Brain microvascular endothelial cell (primary cell): ENCODE measurements around the gene SLC25A10.
"Not testable (repeated sequence)": the region's sequence is repeated elsewhere in the genome, so short reads cannot be mapped to it uniquely, and the experiment has no call there.

Source experiments
- DNase-seq: peaks from one replicate; pipeline ENCODE4 v3.0.0-alpha.2; 2020
- H3K27ac ChIP-seq: fragments of 250-450 bp; sonication (Bioruptor Pico); 2 replicates; pipeline ENCODE4 v1.5.1; 2020; ENCODE audit warnings: mild to moderate bottlenecking, moderate library complexity
- H3K27me3 ChIP-seq: fragments of 250-450 bp; sonication (Bioruptor Pico); replicated peaks from 2 replicates; pipeline ENCODE4 v1.5.1; 2020; ENCODE audit warnings: mild to moderate bottlenecking
- H3K36me3 ChIP-seq: fragments of 250-450 bp; sonication (Bioruptor Pico); replicated peaks from 2 replicates; pipeline ENCODE4 v1.5.1; 2020; ENCODE audit warnings: mild to moderate bottlenecking
- H3K4me3 ChIP-seq: 2 replicates; pipeline ENCODE4 v1.5.1; 2011; ENCODE audit warnings: low read depth, mild to moderate bottlenecking, control low read depth, low read length, moderate library complexity
- in situ Hi-C: cut with HindIII; loops from 2 replicates; pipeline ENCODE4 v1.10.0; 2017; ENCODE audit warnings: low sequenced_read_pairs, low pct_ligation_motif_present
- TF ChIP-seq, protein P1 (sequence below): IDR thresholded peaks from 2 replicates; pipeline ENCODE4 v1.5.1; 2011; ENCODE audit warnings: low read depth, mild to moderate bottlenecking, moderate library complexity, low read length, control low read depth, inconsistent platforms; ENCODE audit errors: missing control alignments

The SLC25A10 gene

DNA sequence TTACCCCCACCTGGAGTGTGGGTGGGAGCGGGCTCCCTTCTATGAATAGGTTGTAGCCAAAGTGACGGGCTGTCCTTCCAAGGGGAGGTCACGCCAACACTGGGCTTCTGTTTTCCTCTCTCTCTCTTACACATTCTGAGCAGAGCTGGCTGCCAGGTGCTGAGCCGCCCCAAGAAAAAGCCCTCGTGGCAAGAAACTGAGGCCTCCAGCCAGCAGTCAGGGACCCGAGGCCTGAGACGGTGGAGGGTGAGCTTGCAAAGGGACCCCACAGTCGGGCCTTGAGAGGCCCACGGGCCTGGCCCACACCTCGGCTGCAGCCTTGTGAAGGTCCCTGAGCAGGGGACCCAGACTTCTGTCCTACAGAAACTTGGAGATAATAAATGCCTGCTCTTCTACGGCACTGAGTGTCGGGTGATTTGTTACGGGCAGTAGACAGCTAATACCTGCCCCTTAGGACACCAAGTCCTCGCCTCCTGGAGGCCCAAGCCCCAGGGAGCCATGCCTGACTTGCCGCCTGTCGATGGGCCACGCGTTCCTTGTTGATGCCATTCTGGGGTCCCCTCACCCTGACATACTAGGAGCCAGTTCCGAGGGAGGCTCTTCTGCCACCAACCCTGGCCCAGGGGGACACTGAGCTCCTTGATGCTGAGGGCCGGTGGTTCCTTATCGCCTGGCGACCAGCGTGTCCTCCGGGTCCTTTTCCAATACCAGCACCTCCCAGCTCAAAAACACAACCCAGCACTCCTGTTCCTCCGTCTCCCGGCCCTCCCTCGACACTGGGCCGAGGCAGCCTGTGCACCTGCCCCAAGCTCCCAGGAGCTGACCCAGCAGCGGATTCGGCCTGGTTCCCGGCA, 26.1 kb downstream of the SLC25A10 start:
- no peak overlapping the region for H3K27ac ChIP-seq
- TF ChIP-seq, protein P1, sequence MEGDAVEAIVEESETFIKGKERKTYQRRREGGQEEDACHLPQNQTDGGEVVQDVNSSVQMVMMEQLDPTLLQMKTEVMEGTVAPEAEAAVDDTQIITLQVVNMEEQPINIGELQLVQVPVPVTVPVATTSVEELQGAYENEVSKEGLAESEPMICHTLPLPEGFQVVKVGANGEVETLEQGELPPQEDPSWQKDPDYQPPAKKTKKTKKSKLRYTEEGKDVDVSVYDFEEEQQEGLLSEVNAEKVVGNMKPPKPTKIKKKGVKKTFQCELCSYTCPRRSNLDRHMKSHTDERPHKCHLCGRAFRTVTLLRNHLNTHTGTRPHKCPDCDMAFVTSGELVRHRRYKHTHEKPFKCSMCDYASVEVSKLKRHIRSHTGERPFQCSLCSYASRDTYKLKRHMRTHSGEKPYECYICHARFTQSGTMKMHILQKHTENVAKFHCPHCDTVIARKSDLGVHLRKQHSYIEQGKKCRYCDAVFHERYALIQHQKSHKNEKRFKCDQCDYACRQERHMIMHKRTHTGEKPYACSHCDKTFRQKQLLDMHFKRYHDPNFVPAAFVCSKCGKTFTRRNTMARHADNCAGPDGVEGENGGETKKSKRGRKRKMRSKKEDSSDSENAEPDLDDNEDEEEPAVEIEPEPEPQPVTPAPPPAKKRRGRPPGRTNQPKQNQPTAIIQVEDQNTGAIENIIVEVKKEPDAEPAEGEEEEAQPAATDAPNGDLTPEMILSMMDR = no peak
- DNase-seq = no peak
- H3K4me3 ChIP-seq = no peak overlapping the region
- peaks cover 6% of the 10 kb centered on the region for H3K27me3 ChIP-seq
- in situ Hi-C loops = no loop called here
- H3K36me3 ChIP-seq = no peaks in the 10 kb centered on the region

DNA sequence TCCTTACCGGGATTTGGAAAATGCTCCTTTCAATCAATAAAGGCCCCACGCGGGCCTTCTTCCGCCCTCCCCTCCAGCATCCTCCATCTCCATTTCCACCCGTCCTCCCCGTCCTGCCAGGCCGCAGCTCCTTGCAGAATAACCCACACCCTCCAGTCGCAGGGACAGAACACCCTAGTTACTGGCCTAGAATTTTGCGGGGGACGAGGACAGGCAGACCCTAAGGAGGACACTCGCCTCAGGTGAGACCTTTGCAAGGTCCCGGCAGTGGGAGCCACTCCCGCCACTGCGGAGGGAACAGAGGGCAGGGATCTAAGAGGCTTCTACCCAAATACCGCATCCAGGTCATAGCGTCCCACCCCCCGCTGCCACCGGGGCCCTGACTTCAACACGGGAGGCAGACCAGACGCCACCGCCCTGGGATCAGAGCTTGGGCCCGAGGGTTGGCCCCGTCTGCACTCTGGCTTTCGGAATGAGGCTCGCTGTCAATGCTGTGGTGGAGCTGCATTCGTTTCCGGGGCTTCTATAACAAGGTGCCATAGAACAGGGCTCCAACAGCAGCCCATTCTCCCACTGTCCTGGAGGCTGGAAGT, 26.8 kb downstream of the SLC25A10 start:
- TF ChIP-seq, protein P1 = no peak
- Histone ChIP-seq H3K27me3 (peaks cover 6% of the 10 kb centered on the region), H3K36me3 (no peaks in the 10 kb centered on the region), H3K27ac (no peak overlapping the region), H3K4me3 (no peak overlapping the region)
- in situ Hi-C loops = no loop called here
- DNase-seq = no peak

DNA sequence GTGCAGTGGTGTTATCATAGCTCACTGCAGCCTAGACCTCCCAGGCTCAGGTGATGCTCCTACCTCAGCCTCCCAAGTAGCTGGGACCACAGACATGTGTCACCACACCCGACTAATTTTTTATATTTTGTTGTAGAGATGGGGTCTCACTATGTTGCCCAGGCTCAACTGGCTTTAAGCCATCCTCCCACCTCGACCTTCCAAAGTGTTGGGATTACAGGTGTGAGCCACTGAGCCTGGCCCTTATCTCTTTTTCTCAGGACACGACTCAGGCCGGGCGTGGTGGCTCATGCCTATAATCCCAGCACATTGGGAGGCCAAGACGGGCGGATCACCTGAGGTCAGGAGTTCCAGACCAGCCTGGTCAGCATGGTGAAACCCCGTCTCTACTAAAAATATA, 27.5 kb downstream of the SLC25A10 start:
- H3K27ac ChIP-seq, H3K4me3 ChIP-seq, DNase-seq, H3K36me3 ChIP-seq, H3K27me3 ChIP-seq, in situ Hi-C loops: not testable (repeated sequence)

DNA sequence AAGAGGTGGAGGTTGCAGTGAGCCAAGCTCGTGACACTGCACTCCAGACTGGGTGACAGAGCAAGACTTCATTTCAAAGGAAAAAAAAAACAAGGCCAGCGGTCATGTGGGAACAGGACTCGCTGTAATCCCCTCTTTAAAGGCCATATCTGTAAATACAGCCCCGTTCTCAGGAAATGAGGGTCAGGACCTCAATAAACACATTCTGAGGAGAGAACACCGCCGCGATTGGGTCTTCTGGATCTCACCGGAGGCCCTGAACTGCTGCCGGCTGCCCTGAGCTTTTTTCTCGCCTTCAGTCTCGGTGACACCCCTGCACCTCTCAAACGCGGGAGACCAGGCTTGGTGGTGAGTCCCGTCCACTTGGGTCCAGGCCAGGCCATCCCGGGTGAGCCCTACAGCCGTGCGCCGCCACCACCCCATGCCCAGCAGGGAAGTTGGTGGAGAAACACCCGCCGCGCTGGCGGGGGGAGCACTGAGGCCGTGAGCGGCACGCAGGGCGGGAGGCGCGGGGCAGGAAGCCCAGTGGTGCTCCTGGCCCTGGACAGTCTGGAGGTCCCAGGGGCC, 28.4 kb downstream of the SLC25A10 start:
- Histone ChIP-seq H3K36me3 (no peaks in the 10 kb centered on the region), H3K27me3 (peaks cover 6% of the 10 kb centered on the region), H3K4me3 (no peak overlapping the region), H3K27ac (no peak overlapping the region)
- DNase-seq = no peak
- TF ChIP-seq, protein P1 = no peak
- in situ Hi-C loops = no loop called here

DNA sequence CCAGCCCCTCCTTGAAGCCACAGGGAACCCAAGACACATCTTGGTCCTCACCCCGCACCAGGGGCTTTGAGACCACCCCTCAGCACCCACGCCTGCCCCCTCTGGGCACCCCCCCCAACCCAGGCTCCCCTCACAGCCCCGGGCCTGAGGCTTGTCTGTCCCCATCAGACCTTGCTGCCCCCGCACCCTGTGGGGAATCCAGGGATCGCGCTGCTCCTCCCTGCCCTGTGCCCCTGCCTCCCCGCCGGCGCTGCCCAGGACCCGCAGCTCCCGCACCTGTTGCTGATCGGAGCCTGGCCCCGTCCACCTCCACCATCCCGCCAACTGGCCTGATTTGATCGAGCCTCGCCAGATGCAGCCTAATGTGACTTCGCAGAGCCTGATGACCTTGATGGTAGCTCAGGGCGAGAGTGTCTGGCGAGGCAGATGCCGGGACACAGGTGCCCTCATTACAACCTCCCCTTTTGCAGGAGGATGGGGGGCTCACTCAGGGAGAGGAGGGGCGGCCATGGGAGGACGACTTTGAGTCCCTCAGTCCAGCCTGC, 29.0 kb downstream of the SLC25A10 start:
- Histone ChIP-seq H3K36me3 (no peaks in the 10 kb centered on the region), H3K27ac (no peak overlapping the region), H3K27me3 (peaks cover 6% of the 10 kb centered on the region), H3K4me3 (no peak overlapping the region)
- in situ Hi-C loops = no loop called here
- no peak for DNase-seq
- TF ChIP-seq, protein P1 = no peak

DNA sequence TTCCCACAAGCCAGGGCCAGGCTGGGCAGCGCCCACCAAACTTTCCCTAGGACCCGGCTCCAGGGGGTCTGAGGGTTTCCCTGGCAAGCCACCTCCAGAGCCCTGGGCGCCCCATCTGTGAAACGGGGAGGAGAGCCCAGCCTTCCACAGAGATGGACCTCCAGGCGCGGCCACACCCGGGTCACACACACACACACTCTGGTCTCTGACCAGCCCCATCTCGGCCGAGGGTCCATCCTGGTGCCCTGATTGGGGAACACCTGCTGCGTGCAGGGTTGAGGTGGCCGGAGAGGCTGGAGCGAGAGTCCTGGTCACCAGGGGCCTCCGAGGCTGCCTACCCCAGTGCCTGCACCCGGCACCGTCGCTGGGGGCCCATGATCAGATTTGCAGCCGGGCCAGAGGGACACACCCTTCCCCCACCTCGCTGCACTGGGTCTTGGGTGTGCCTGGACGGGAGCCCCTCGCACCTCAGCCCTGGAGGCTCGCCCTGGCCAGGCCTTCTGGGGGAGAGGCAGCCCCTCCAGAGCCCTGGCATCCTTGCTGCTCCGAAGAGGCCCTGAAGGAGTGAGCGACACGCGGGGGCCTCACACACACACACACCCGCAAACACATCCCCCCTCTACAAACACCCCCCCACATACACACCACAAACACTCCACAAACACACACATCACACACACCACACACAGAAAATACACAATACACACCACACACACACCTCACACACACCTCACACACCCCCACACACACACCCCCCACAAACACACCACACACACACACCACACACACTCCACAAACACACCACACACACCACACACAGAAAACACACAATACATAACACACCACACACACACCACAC, 29.7 kb downstream of the SLC25A10 start:
- Histone ChIP-seq H3K36me3 (no peaks in the 10 kb centered on the region), H3K27ac (no peak overlapping the region), H3K27me3 (peaks cover 6% of the 10 kb centered on the region), H3K4me3 (no peak overlapping the region)
- DNase-seq = no peak
- TF ChIP-seq, protein P1 = no peak
- in situ Hi-C loops = no loop called here
